ENCODE measurements around the gene EML6.
A peak's percentile ranks its signal among the peaks of the same experiment; 100 is the strongest.

EML6 gene

GRCh38 chr2:54894467-54894866, 171.0 kb downstream of the EML6 start:
- TF ChIP-seq CTCF (conservative IDR thresholded peaks at IDR 0.05; ENCODE audit: low read depth, low read length) = no peak
- H3K4me3 ChIP-seq (ENCODE audit: low read length) = no peak overlapping the region
- DNase-seq (ENCODE audit: low read depth) = no peak

GRCh38 chr2:54895730-54896129, 172.3 kb downstream of the EML6 start:
- DNase-seq (ENCODE audit: low read depth) = no peak
- no peak overlapping the region for H3K4me3 ChIP-seq (ENCODE audit: low read length)
- no peak for TF ChIP-seq CTCF (conservative IDR thresholded peaks at IDR 0.05; ENCODE audit: low read depth, low read length)

- no peak for TF ChIP-seq CTCF (conservative IDR thresholded peaks at IDR 0.05; ENCODE audit: low read depth, low read length)
- DNase-seq (ENCODE audit: low read depth) = no peak
- H3K4me3 ChIP-seq (ENCODE audit: low read length) = no peak overlapping the region
Observed at GRCh38 chr2:54897420-54898310, 174.2 kb downstream of the EML6 start.

- no peak for TF ChIP-seq CTCF (conservative IDR thresholded peaks at IDR 0.05; ENCODE audit: low read depth, low read length)
- no peak for DNase-seq (ENCODE audit: low read depth)
- H3K4me3 ChIP-seq (ENCODE audit: low read length) = no peak overlapping the region
Observed at GRCh38 chr2:54898456-54899226, 175.2 kb downstream of the EML6 start.

- H3K4me3 ChIP-seq (ENCODE audit: low read length) = no peak overlapping the region
- no peak for DNase-seq (ENCODE audit: low read depth)
- TF ChIP-seq CTCF (conservative IDR thresholded peaks at IDR 0.05; ENCODE audit: low read depth, low read length) = peak; percentile 72
Observed at GRCh38 chr2:54899576-54900200, 176.2 kb downstream of the EML6 start.

GRCh38 chr2:54901224-54901986, 177.9 kb downstream of the EML6 start:
- no peak for DNase-seq (ENCODE audit: low read depth)
- no peak for TF ChIP-seq CTCF (conservative IDR thresholded peaks at IDR 0.05; ENCODE audit: low read depth, low read length)
- no peak overlapping the region for H3K4me3 ChIP-seq (ENCODE audit: low read length)

All from retinal pigment epithelial cell (primary cell).